ENCODE data around the gene DDIAS.

GRCh38 chr11:82858556-82859091 is 42.9 kb upstream of the DDIAS start:
- TF ChIP-seq PHF8 (IDR thresholded peaks at IDR 0.05; ENCODE audit: borderline replicate concordance, low read length) (no peak), ZNF274 (IDR thresholded peaks at IDR 0.05; ENCODE audit: borderline replicate concordance, low read depth, low read length) (no peak), MAFK (IDR thresholded peaks at IDR 0.05; ENCODE audit: low read length) (no peak)
